ENCODE data around the gene IFITM10.

The IFITM10 gene

GRCh38 chr11:1750481-1750839, at the start of gene IFITM10:
Gene IFITM10, minus strand, starts transcription at chr11:1750595. Its CDS starts 153 bp downstream, at chr11:1750442.
- DNase-seq (ENCODE audit: low spot score) = no peak

GRCh38 chr11:1797391-1798125, 47.2 kb upstream of the IFITM10 start:
- no peak for DNase-seq (ENCODE audit: low spot score)

GRCh38 chr11:1796413-1797011, 46.1 kb upstream of the IFITM10 start:
- DNase-seq (ENCODE audit: low spot score) = no peak

- no peak for DNase-seq (ENCODE audit: low spot score)
Measured at GRCh38 chr11:1793081-1793480, 42.7 kb upstream of the IFITM10 start.

- no peak for DNase-seq (ENCODE audit: low spot score)
Measured at GRCh38 chr11:1792461-1792860, 42.1 kb upstream of the IFITM10 start.

GRCh38 chr11:1791912-1792311, 41.5 kb upstream of the IFITM10 start:
- DNase-seq (ENCODE audit: low spot score) = no peak

GRCh38 chr11:1786466-1786865, 36.1 kb upstream of the IFITM10 start:
- no peak for DNase-seq (ENCODE audit: low spot score)

- no peak for DNase-seq (ENCODE audit: low spot score)
Measured at GRCh38 chr11:1785749-1786413, 35.5 kb upstream of the IFITM10 start.

GRCh38 chr11:1784761-1785650, 34.6 kb upstream of the IFITM10 start:
- no peak for DNase-seq (ENCODE audit: low spot score)

GRCh38 chr11:1783725-1784529, 33.5 kb upstream of the IFITM10 start:
- DNase-seq (ENCODE audit: low spot score) = no peak

- DNase-seq (ENCODE audit: low spot score) = no peak
Measured at GRCh38 chr11:1782831-1783724, 32.7 kb upstream of the IFITM10 start.

- no peak for DNase-seq (ENCODE audit: low spot score)
Measured at GRCh38 chr11:1782031-1782590, 31.7 kb upstream of the IFITM10 start.

GRCh38 chr11:1781593-1781975, 31.2 kb upstream of the IFITM10 start:
- DNase-seq (ENCODE audit: low spot score) = no peak

GRCh38 chr11:1780700-1781592, 30.6 kb upstream of the IFITM10 start:
- no peak for DNase-seq (ENCODE audit: low spot score)

- no peak for DNase-seq (ENCODE audit: low spot score)
Measured at GRCh38 chr11:1779806-1780699, 29.7 kb upstream of the IFITM10 start.

GRCh38 chr11:1779034-1779805, 28.8 kb upstream of the IFITM10 start:
- no peak for DNase-seq (ENCODE audit: low spot score)
